WTC11 (cell line): Measurements from ENCODE around the gene AXDND1.

Experiments used
- CTCF ChIP-seq: fragments of 200-600 bp; IDR thresholded peaks from 2 replicates; pipeline ENCODE4 v1.8.0; 2022; ENCODE audit warnings: antibody characterized with exemption
- HMGXB4 ChIP-seq: sonication (generic); formaldehyde crosslinking; IDR thresholded peaks from 2 replicates; pipeline ENCODE4 v1.8.1; 2023; ENCODE audit warnings: mild to moderate bottlenecking, moderate library complexity, missing genetic modification reagents
- JUN ChIP-seq: sonication (generic); formaldehyde crosslinking; IDR thresholded peaks from 2 replicates; pipeline ENCODE4 v1.8.0; 2023; ENCODE audit warnings: mild to moderate bottlenecking, missing genetic modification reagents
- MAX ChIP-seq: sonication (generic); formaldehyde crosslinking; IDR thresholded peaks from 2 replicates; pipeline ENCODE4 v1.8.0; 2022; ENCODE audit warnings: mild to moderate bottlenecking, missing genetic modification reagents
- ZNF281 ChIP-seq: sonication (generic); formaldehyde crosslinking; IDR thresholded peaks from 2 replicates; pipeline ENCODE4 v1.8.0; 2023; ENCODE audit warnings: mild to moderate bottlenecking, missing genetic modification reagents
- ZNF423 ChIP-seq: fragments of 250-450 bp; sonication (Bioruptor Pico); IDR thresholded peaks from 2 replicates; pipeline ENCODE4 v2.1.2; 2022; ENCODE audit warnings: mild to moderate bottlenecking, moderate library complexity

- no peak for TF ChIP-seq ZNF423 (CRISPR knock-in tag)
- no peak for TF ChIP-seq ZNF281 (CRISPR knock-in tag)
- no peak for TF ChIP-seq CTCF
- no peak for TF ChIP-seq HMGXB4 (CRISPR knock-in tag)
- no peak for TF ChIP-seq MAX
- no peak for TF ChIP-seq JUN (CRISPR knock-in tag)
Observed at GRCh38 chr1:179587336-179587735, 221.6 kb downstream of the AXDND1 start.
